RWPE2 (cell line): ENCODE data around the gene TRPV2.
"Not testable (repeated sequence)": the region's sequence is repeated elsewhere in the genome, so short reads cannot be mapped to it uniquely, and the experiment has no call there.

Source experiments
- ATAC-seq: fragments of 200-7000 bp; cut with Tn5 transposase; 3 replicates; pipeline ENCODE4 v1.9.1; 2021; ENCODE audit warnings: low read depth
- DNase-seq: peaks from one replicate; pipeline ENCODE4 v3.0.0-alpha.2; 2020; ENCODE audit warnings: low spot score
- H3K27ac ChIP-seq: fragments of 450-650 bp; 2 replicates; pipeline ENCODE4 v1.5.1; 2017; ENCODE audit warnings: mild to moderate bottlenecking; ENCODE audit not compliant: poor library complexity, severe bottlenecking
- H3K27me3 ChIP-seq: fragments of 250-450 bp; sonication (Bioruptor Pico); 2 replicates; pipeline ENCODE4 v1.5.1; 2021; ENCODE audit warnings: mild to moderate bottlenecking, moderate library complexity; ENCODE audit not compliant: insufficient read depth, poor library complexity, severe bottlenecking
- H3K36me3 ChIP-seq: fragments of 250-450 bp; sonication (Bioruptor Pico); 2 replicates; pipeline ENCODE4 v1.5.1; 2020; ENCODE audit warnings: low read depth, mild to moderate bottlenecking, moderate library complexity
- H3K4me1 ChIP-seq: fragments of 250-450 bp; sonication (Bioruptor Pico); 2 replicates; pipeline ENCODE4 v1.5.1; 2021; ENCODE audit warnings: mild to moderate bottlenecking, moderate library complexity; ENCODE audit not compliant: insufficient read depth, poor library complexity, severe bottlenecking
- H3K4me3 ChIP-seq: fragments of 250-450 bp; sonication (Bioruptor Pico); 2 replicates; pipeline ENCODE4 v1.5.1; 2021; ENCODE audit warnings: mild to moderate bottlenecking, moderate library complexity; ENCODE audit not compliant: severe bottlenecking
- H3K9me3 ChIP-seq: fragments of 250-450 bp; sonication (Bioruptor Pico); 2 replicates; pipeline ENCODE4 v1.5.1; 2021; ENCODE audit warnings: mild to moderate bottlenecking, moderate library complexity; ENCODE audit not compliant: severe bottlenecking
- TF ChIP-seq, protein P1 (sequence below): fragments of 450-650 bp; IDR thresholded peaks from one replicate; pipeline ENCODE4 v1.5.1; 2017; ENCODE audit warnings: mild to moderate bottlenecking, moderate library complexity; ENCODE audit not compliant: poor library complexity, severe bottlenecking

TRPV2 gene

DNA sequence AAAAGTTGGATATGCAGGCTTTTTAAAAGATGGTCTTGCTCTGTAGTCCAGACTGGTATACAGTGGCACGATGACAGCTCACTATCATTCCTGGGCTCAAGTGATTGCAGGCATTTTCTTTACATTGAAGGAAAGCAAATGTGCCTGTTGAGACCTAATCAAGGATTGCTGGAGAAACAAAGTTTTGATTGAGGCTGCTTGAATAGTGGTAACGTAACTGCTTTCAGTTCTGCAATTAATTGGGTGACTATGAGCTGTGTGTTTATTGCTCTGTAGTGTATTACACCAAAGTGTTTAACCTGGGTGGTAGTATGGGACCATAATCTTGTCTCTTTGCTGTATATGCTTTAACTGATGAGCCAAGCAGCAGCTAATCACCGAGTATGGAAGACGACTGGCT, 32.2 kb upstream of the TRPV2 start:
- Histone ChIP-seq H3K36me3 (peaks cover 15% of the 10 kb centered on the region), H3K27ac (peak overlapping the region; percentile 7), H3K9me3 (no peaks in the 10 kb centered on the region), H3K27me3 (no peaks in the 10 kb centered on the region), H3K4me1 (peaks cover 27% of the 10 kb centered on the region), H3K4me3 (no peak overlapping the region)
- DNase-seq = no peak
- TF ChIP-seq, protein P1, sequence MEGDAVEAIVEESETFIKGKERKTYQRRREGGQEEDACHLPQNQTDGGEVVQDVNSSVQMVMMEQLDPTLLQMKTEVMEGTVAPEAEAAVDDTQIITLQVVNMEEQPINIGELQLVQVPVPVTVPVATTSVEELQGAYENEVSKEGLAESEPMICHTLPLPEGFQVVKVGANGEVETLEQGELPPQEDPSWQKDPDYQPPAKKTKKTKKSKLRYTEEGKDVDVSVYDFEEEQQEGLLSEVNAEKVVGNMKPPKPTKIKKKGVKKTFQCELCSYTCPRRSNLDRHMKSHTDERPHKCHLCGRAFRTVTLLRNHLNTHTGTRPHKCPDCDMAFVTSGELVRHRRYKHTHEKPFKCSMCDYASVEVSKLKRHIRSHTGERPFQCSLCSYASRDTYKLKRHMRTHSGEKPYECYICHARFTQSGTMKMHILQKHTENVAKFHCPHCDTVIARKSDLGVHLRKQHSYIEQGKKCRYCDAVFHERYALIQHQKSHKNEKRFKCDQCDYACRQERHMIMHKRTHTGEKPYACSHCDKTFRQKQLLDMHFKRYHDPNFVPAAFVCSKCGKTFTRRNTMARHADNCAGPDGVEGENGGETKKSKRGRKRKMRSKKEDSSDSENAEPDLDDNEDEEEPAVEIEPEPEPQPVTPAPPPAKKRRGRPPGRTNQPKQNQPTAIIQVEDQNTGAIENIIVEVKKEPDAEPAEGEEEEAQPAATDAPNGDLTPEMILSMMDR = no peak
- no peak for ATAC-seq

DNA sequence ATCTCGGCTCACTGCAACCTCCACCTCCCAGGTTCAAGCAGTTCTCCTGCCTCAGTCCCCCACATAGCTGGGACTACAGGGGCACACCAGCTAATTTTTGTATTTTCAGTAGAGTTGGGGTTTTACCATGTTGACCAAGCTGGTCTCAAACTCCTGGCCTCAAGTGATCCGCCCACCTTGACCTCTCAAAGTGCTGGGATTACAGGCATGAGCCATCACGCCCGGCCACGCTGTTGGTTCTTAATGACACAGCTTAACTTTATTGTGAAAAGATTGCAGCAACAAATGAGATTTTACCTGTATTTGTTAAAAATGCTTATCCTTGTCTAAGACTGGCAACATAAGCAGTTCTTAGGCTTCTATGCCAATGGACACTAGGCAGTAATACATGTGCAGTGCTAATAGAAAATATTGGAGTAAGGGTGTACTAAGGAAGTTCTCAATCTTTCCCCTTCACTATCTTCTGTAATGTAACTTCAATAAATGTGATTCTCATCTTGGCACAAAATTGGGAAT, 31.5 kb upstream of the TRPV2 start:
- no peak for ATAC-seq
- H3K27me3 ChIP-seq = no peaks in the 10 kb centered on the region

DNA sequence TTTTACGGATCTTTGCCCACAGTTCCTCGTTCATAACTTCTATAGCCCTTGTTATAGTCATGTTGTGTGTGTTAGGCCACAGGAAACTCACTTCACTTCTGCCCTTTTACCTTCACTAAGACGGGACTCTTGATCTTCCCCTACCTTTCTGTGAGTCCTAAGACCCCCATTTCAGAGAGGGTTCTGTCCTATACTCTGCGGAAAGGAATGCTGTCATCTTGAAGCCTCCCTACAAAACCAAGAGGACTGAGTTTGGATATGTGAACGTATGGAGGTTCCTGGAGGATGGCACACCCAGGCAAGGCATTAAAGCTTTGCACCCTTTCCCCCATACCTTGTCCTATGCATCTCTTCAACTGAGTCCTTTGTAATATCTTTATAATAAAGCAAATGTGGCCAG, 30.8 kb upstream of the TRPV2 start:
- TF ChIP-seq, protein P1 = no peak
- Histone ChIP-seq H3K27ac (peak overlapping the region; percentile 7), H3K4me3 (no peak overlapping the region), H3K27me3 (no peaks in the 10 kb centered on the region), H3K4me1 (peaks cover 16% of the 10 kb centered on the region), H3K9me3 (no peaks in the 10 kb centered on the region), H3K36me3 (peaks cover 15% of the 10 kb centered on the region)
- ATAC-seq (no peak), DNase-seq (no peak)

More for the DNA sequence above, 31.5 kb upstream of the TRPV2 start:
- no peak for DNase-seq
- Histone ChIP-seq H3K4me3 (no peak overlapping the region), H3K9me3 (no peaks in the 10 kb centered on the region), H3K27ac (peak overlapping the region; percentile 7), H3K4me1 (peaks cover 22% of the 10 kb centered on the region), H3K36me3 (peaks cover 15% of the 10 kb centered on the region)
- TF ChIP-seq, protein P1 = no peak

DNA sequence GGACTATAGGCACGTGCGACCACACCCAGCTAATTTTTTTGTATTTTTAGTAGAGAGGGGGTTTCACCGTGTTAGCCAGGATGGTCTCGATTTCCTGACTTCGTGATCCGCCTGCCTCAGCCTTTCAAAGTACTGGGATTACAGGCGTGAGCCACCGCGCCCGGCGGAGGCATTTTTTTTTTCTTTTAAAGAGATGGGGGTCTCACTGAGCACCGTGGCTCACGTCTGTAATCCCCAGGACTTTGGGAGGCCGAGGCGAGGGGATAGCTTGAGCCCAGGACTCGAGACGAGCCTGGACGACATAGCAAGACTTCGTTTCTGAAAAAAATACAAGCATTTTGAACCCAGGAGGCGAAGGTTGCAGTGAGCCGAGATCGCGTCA, 29.3 kb upstream of the TRPV2 start:
- H3K36me3 ChIP-seq = peaks cover 15% of the 10 kb centered on the region
- not testable (repeated sequence) for H3K27me3 ChIP-seq, ATAC-seq, H3K4me3 ChIP-seq, DNase-seq, H3K9me3 ChIP-seq
- H3K4me1 ChIP-seq = peaks cover 16% of the 10 kb centered on the region
- peak overlapping the region; percentile 40 for H3K27ac ChIP-seq

DNA sequence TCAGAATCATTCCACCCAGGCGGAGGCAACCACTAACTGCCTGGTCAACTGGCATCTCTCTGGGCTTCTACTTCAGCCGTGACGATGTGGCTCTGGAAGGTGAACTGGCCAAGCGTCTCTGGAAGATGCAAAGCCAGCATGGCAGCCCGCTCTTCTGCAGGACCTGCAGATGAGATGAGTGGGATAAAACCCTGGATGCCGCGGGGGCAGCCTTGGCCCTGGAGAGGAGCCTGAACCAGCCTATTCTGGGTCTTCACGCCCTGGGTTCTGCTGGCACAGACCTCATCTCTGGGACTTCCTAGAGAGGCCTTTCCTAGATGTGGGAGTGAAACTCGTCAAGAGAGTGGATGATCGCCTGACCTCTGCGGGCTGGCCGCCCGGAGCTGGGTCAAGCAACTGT, 23.9 kb upstream of the TRPV2 start:
- no peaks in the 10 kb centered on the region for H3K36me3 ChIP-seq
- H3K27me3 ChIP-seq = no peaks in the 10 kb centered on the region
- H3K4me3 ChIP-seq = no peak overlapping the region
- TF ChIP-seq, protein P1 = no peak
- no peaks in the 10 kb centered on the region for H3K4me1 ChIP-seq
- ATAC-seq (no peak), DNase-seq (no peak)
- no peak overlapping the region for H3K27ac ChIP-seq
- H3K9me3 ChIP-seq = no peaks in the 10 kb centered on the region

DNA sequence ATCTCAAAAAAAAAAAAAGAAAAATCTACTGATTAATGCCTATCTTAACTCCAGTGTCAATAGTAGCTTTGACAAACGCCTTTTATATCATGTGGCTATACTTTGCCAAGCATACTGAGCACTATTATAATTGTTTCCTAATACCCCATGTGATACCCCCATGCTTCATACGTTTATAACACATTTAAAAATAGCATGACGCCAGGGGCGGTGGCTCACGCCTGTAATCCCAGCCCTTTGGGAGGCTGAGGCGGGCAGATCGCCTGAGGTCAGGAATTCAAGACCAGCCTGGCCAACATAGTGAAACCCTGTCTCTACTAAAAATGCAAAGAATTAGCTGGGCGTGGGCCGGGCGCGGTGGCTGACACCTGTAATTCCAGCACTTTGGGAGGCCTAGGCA, 22.9 kb upstream of the TRPV2 start:
- H3K4me3 ChIP-seq, ATAC-seq, DNase-seq, H3K36me3 ChIP-seq, H3K4me1 ChIP-seq, H3K27me3 ChIP-seq, H3K27ac ChIP-seq, H3K9me3 ChIP-seq: not testable (repeated sequence)

DNA sequence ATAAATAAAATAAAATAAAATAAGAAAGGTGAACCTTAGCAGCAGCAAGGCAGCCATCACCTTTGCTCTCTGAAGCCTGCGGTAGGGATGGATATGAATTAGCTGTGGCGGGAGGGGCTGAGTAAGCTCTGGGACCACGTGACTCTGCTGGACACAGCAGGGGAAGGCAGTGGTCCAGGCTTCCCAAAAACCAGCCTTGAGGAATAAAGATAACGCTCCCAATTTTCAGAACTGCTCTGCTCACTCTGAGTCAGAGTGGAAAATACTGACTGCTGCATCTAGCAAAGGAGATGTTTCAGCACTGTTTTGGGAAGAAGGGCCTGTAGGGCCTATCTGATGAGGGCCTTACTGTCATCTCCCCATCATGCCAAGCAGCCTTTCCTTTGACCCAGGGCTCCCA, 19.5 kb upstream of the TRPV2 start:
- not testable (repeated sequence) for H3K36me3 ChIP-seq, H3K9me3 ChIP-seq, H3K4me1 ChIP-seq, DNase-seq, H3K27ac ChIP-seq, H3K4me3 ChIP-seq, ATAC-seq, H3K27me3 ChIP-seq

DNA sequence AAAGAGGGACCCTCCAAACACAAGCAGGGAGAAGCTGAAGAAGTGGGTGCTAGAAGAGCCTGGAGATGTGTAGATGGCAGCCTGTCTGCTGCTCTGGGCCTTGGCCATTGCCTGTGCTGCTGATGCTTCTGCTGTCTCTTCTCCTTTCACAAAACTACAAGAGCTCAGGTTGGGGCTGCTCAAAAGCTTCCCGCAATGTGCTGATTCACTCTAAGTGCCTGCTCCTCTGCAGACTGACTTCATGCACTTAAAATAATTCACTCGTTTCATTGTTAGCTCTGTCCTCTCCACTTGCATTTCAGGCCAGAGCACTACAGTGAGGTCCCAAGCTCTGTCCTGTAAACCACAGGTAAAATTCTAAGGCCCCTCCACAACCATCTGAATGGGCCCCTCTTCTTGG, 18.7 kb upstream of the TRPV2 start:
- H3K4me3 ChIP-seq, H3K27me3 ChIP-seq, H3K4me1 ChIP-seq, DNase-seq, H3K9me3 ChIP-seq, H3K36me3 ChIP-seq, H3K27ac ChIP-seq, ATAC-seq: not testable (repeated sequence)
